ENCODE results near the gene OASL.
"Not testable (repeated sequence)": the region's sequence is repeated elsewhere in the genome, so short reads cannot be mapped to it uniquely, and the experiment has no call there.

OASL gene

DNA sequence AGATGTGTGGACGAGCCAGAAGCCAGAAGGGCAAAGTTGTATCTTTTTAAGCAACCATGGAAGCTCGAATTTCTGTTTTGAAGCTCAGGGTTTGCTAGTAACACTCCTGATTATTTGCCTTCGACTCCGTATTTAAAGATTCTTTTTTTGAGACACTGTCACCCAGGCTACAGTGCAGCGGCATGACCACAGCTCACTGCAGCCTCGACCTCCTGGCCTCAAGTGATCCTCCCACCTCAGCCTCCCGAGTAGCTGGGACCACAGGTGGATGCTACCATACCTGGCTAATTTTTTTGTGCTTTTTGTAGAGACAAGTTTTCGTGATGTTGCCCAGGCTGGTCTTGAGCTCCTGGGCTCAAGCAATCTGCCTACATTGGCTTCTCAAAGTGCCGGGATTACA lies 18.7 kb upstream of the OASL start:
- DNase-seq = no peak

- DNase-seq = no peak
Observed at GRCh38 chr12:121053706-121054105, 14.7 kb upstream of the OASL start.

GRCh38 chr12:121050725-121051124 lies 11.7 kb upstream of the OASL start:
- DNase-seq = no peak

DNA sequence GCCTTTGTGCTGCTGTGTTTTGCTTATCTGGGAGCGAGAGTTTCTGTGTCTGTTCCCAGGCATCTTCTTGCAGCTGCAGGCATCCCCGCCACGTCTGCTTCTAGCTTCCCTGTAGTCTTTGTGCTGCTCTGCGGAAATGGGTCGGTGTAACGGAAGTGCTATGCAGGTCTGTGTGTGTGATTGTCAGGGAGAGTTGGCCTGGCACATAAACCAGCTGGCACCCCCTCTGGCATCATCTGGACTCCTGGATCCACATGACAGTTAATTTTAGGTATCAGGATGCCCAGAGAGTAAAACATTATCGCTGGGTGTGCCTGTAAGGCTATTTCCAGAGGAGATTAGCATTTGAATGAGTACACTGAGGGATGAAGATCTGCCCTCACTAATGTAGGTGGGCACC lies 9.4 kb upstream of the OASL start:
- DNase-seq = no peak

DNA sequence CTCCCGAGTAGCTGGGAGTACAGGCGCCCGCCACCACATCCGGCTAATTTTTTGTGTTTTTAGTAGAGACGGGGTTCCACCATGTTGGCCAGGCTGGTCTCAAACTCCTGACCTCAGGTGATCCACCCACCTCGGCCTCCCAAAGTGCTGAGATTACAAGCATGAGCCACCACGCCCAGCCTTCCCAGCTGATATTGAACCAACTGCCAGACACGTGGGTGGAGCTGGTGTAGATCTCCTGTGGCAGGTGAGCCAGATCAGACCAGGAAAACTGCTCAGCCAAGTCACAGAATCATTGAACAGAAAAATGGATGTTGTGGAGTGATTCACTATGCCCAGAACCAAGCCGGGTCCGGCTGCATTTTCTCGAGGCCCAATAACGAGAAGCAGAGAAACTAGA lies 8.4 kb upstream of the OASL start:
- DNase-seq = not testable (repeated sequence)

DNA sequence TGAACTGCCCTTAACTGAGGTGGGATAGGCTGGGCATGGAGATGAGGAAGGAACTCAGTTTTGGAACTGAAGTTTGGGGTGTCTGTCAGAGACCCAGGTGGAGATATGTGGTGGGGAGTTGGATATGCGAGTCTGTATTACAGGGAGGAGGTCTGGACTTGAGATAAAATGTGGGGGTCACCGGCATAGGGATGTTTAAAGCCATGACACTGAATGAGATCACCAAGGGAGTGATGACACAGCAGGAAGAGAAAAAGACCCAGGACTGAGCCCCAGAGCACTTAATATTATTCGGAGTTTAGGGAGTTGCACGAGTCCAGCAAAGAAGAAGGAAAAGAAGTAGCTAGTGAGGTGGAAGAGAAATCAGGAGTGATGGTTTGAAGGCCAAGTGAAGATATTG lies 4.0 kb upstream of the OASL start:
- DNase-seq = no peak

DNA sequence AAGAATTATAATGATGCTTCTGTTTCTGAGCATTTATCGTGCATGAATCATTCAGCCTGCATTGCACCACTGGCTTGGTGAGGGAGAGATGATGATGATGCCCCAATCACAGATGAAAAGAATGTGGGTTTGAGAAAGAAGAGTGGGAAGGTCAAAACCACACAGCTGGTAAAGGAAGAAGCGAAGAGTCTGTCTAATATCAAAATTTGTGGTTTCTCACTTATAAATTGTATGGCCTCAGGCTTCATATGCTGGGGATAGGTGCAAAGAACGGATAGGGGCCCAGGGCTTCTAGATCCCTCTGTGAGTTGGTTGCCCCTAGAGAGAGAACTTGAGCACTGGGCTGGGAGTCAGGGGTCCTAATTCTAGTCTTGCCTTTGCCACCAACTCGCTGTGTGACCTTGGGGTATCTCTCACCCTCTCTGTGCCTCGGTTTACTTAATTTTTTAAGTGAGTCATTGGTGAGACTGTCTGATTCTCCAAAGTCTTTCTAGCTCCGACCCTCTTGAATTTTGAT lies 2.2 kb downstream of the OASL start:
- DNase-seq = no peak

- no peak for DNase-seq
Observed at GRCh38 chr12:121034616-121035305, 4.3 kb downstream of the OASL start.

DNA sequence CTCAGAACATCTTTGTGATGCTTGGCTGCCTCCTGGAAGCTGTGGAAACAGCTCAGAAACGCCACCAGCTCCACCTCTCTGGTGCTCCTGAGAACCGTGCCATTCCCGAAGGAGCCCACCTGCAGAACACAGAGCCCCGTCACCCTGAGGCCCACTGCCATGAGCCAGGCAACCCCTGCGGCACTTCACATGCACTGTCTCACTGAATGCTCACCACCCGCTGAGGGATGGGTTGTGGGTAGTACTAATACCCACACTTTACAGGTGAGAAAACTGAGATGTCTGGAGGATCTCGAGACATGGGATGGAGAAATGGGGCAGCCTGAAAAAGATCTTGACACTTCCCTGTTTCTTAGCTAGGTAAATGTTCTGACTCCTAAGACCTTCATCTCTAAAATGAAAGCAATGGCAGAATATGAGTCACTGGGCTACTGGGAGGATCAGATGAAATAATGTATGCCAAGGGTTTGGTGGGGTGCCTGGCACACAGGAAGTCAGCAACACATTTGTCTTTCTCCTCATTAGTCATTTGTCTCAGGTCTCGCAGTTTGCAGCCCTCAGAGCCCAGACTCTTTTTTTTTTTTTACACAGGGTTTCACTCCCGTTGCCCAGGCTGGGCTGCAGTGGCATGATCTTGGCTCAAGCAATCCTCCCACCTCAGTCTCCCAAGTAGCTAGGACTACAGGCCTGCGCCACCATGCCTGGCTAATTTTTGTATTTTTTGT lies 5.3 kb downstream of the OASL start:
- peak; percentile 40 for DNase-seq

- DNase-seq = no peak
Observed at GRCh38 chr12:121030576-121031212, 8.4 kb downstream of the OASL start.

GRCh38 chr12:121026274-121027045 lies 12.6 kb downstream of the OASL start:
- no peak for DNase-seq

DNA sequence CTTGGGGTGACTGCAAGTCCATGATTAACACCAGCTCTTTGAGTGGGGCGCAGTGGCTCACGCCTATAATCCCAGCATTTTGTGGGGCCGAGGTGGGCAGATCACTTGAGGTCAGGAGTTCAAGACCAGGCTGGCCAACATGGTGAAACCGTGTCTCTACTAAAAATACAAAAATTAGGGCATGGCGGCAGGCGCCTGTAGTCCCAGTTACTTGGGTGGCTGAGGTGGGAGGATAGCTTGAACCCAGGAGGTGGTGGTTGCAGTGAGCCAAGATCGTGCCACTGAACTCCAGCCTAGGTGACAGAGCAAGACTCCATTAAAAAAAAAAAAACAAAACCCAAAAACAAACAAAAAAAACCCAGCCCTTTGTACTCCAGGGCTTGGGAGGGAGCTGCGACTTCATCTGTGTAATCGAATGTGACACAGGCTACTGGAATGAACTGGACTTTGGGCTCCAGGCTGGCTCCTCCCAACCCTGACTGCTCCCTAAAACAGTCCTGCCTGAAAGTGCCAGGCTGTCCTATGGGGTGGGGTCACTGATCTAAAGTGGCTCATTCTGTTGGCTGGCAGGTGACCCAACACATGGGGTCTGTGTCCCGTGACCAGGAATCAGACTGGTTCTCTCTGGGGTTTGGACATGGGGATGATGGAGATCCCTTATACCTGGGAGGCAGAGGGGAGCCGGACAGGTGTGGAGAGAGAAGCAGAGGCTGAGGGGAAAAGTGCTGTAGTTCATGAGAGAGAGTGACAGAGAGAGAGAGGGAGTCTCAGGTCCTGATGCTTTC lies 13.4 kb downstream of the OASL start:
- DNase-seq = no peak

DNA sequence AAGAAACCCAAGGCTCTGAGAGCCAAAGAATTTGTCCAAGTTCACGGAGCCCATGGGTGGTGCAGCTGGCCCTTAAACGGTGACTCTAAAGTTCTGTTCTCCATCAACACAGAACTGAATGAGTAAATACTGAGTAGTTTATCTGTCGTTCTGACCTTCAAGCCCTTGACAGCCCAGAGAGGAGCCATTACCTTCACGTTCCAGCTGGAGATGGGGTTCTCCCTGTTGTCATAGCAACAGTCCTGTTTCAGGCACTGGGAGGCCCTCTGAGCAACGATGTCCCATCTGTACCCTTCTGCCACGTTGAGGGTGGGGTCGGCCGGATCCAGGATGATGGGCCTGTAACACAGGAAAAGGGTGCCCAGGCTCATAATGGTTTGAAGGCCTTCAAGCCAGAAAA lies 15.2 kb downstream of the OASL start:
- DNase-seq = no peak

- DNase-seq = no peak
Observed at GRCh38 chr12:121022713-121023112, 16.3 kb downstream of the OASL start.

GRCh38 chr12:121021754-121022153 lies 17.3 kb downstream of the OASL start:
- no peak for DNase-seq

- DNase-seq = no peak
Observed at GRCh38 chr12:121018860-121019617, 20.0 kb downstream of the OASL start.

DNA sequence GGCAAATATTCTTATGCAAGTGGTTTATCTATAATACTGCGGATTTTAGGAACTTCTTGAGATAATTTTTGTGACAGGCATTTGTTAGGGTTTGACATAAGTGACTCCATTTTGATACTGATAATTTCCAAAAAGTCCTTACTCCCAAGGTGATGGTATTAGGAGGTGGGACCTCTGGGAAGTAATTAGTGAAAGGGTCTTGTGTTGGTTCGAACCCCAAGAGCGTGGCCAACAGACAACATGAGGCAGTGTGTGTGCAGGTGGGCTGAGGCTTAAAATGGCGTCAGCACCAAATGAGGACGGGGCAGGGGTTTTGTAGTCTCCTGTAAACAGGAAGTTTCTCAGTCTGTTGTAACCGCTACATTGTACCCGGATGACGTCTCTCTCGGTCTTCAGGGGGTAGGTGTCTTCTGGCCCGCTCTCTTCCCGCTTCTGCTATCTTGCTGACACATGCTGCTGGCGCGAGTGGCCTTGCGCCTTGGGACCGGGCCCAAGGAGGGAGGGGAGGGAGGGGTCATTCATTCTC lies 21.0 kb downstream of the OASL start:
- DNase-seq = no peak

DNA sequence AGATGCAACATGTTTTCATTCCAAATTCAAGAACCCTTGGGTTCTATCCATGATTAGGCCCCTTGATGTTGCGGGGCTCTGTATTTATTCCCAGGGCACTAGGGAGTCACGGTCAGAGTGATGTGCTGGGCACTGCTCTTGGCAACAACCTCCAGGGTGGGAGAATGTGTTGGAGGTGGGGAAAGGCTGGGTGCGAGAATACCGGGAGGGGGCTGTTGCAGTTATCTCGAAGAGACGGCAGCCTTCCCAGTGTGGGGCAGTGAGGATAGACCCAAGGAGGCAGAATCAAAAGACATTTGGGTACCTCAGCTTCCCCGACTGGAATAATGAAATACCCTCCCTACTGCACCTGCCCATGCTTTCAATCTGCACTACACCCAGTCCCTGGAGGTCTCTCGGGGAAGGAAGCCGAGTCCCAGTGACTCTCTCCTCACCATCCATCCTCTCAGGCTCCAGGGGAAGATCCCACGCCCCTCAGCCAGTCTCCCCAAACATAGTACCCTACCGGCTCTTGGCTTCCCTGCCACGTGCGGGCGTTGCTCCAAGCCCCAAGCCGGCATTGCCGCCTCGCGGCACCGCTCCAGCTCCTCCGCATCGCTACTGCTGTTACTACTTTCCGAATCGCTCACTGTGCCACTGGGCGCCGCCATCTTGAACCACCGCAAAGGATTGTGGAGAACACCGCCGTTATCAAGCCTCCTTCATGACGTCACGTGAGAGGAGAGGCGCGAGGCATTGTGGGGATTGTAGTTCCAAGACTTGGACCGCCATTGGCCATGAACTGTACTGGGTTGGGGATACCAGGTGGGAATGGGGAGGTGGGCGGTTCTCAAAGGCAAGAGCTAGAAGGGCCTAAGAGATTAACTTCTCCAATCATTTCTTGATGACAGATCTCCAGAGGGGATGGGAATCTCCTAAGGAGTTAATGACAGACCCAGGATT lies 22.9 kb downstream of the OASL start, which contains the start of gene C12orf43:
Gene C12orf43, minus strand, starts transcription at position 663 of the 942 bp plus-strand sequence. Its CDS starts 13 bp downstream, at position 650.
- peak; percentile 87 for DNase-seq

DNA sequence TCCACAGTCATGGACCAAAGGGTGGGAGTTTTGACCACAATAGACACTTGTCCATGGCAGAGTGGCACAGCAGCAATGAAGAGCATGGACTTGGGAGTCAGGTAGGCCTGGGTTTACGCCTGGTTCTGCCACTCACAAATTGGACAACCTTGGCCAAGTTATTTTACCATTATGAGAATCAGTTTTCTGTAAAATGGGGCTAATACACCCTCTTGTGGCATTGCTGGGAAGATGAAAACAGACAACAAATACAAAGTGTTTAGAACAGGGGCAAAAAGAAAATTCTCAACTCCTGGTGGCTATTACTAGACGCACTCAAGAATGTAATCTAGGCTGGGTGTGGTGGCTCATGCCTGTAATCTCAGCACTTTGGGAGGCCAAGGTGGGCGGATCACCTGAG lies 25.3 kb downstream of the OASL start:
- no peak for DNase-seq

- DNase-seq = no peak
Observed at GRCh38 chr12:121011820-121012219, 27.2 kb downstream of the OASL start.

Data from T-helper 9 cell (primary cell).